WTC11 (cell line): ENCODE measurements around the gene ADAD2. TPM values are rescaled to one million over a fixed set of nuclear protein-coding genes. Genes with fewer than 3 reads are reported as not detected.

ENCODE experiments used
- ATAC-seq: fragments of 200-7000 bp; cut with Tn5 transposase; 2 replicates; pipeline ENCODE4 v1.10.0; 2021; ENCODE audit warnings: mild to moderate bottlenecking, moderate library complexity
- CTCF ChIA-PET: fragments of 300-600 bp; sonication (Branson Sonifier 250); formaldehyde crosslinking; loops from one replicate; lab custom pipeline; 2021; ENCODE audit warnings: antibody characterized with exemption; lab: Charles Lee
- POLR2A ChIA-PET: fragments of 350-600 bp; sonication (Branson Sonifier 250); formaldehyde crosslinking; loops from one replicate; lab custom pipeline; 2021; ENCODE audit warnings: antibody characterized with exemption; lab: Charles Lee
- DNase-seq: peaks from one replicate; pipeline ENCODE4 v3.0.0; 2021; ENCODE audit warnings: low spot score
- H3K27ac Mint-ChIP-seq: 2 replicates; pipeline ENCODE4 v1.8.0; 2021; ENCODE audit warnings: mixed read lengths
- H3K27me3 Mint-ChIP-seq: 2 replicates; pipeline ENCODE4 v1.8.0; 2021; ENCODE audit warnings: low read depth, mild to moderate bottlenecking, moderate library complexity, mixed read lengths
- H3K36me3 Mint-ChIP-seq: 2 replicates; pipeline ENCODE4 v1.8.0; 2021; ENCODE audit warnings: mixed read lengths
- H3K4me1 Mint-ChIP-seq: 2 replicates; pipeline ENCODE4 v1.8.0; 2022; ENCODE audit warnings: mixed read lengths
- H3K4me3 Mint-ChIP-seq: 2 replicates; pipeline ENCODE4 v1.8.0; 2021; ENCODE audit warnings: mild to moderate bottlenecking, moderate library complexity, mixed read lengths
- H3K9me3 Mint-ChIP-seq: 2 replicates; pipeline ENCODE4 v1.8.0; 2021; ENCODE audit warnings: mixed read lengths
- ATF2 ChIP-seq: sonication (generic); formaldehyde crosslinking; IDR thresholded peaks from 2 replicates; pipeline ENCODE4 v1.8.1; 2022; ENCODE audit warnings: low read depth, missing genetic modification reagents, borderline replicate concordance
- ATF3 ChIP-seq: sonication (generic); formaldehyde crosslinking; conservative IDR thresholded peaks from 2 replicates; pipeline ENCODE4 v1.8.1; 2022; ENCODE audit warnings: mild to moderate bottlenecking, missing genetic modification reagents
- ATF6 ChIP-seq: sonication (generic); formaldehyde crosslinking; IDR thresholded peaks from 2 replicates; pipeline ENCODE4 v1.8.1; 2023; ENCODE audit warnings: mild to moderate bottlenecking, missing genetic modification reagents
- CDX4 ChIP-seq: fragments of 250-450 bp; sonication (Bioruptor Pico); IDR thresholded peaks from 2 replicates; pipeline ENCODE4 v1.9.0; 2021; ENCODE audit warnings: moderate library complexity, mild to moderate bottlenecking, inconsistent platforms, borderline replicate concordance
- CREB1 ChIP-seq: sonication (generic); formaldehyde crosslinking; IDR thresholded peaks from 2 replicates; pipeline ENCODE4 v1.8.0; 2023; ENCODE audit warnings: mild to moderate bottlenecking, missing genetic modification reagents
- CTCF ChIP-seq: fragments of 200-600 bp; IDR thresholded peaks from 2 replicates; pipeline ENCODE4 v1.8.0; 2022; ENCODE audit warnings: antibody characterized with exemption
- ESRRA ChIP-seq: sonication (generic); formaldehyde crosslinking; IDR thresholded peaks from 2 replicates; pipeline ENCODE4 v1.8.1; 2022; ENCODE audit warnings: mild to moderate bottlenecking, missing genetic modification reagents, borderline replicate concordance
- GABPB1 ChIP-seq: sonication (generic); formaldehyde crosslinking; IDR thresholded peaks from 2 replicates; pipeline ENCODE4 v1.8.1; 2023; ENCODE audit warnings: mild to moderate bottlenecking, missing genetic modification reagents
- IRF2 ChIP-seq: sonication (generic); formaldehyde crosslinking; IDR thresholded peaks from 2 replicates; pipeline ENCODE4 v1.8.0; 2022; ENCODE audit warnings: low read depth, missing genetic modification reagents, borderline replicate concordance
- KAT7 ChIP-seq: sonication (generic); formaldehyde crosslinking; IDR thresholded peaks from 2 replicates; pipeline ENCODE4 v1.8.1; 2023; ENCODE audit warnings: missing genetic modification reagents, mild to moderate bottlenecking, borderline replicate concordance
- MAX ChIP-seq: sonication (generic); formaldehyde crosslinking; IDR thresholded peaks from 2 replicates; pipeline ENCODE4 v1.8.0; 2022; ENCODE audit warnings: mild to moderate bottlenecking, missing genetic modification reagents
- MXD4 ChIP-seq: fragments of 250-450 bp; sonication (Bioruptor Pico); IDR thresholded peaks from 2 replicates; pipeline ENCODE4 v1.8.0; 2021; ENCODE audit warnings: mild to moderate bottlenecking, moderate library complexity, borderline replicate concordance
- NFE2L1 ChIP-seq: sonication (generic); formaldehyde crosslinking; IDR thresholded peaks from 2 replicates; pipeline ENCODE4 v1.8.1; 2023; ENCODE audit warnings: missing genetic modification reagents
- NFYB ChIP-seq: sonication (generic); formaldehyde crosslinking; conservative IDR thresholded peaks from 2 replicates; pipeline ENCODE4 v1.8.0; 2022; ENCODE audit warnings: low read depth, missing genetic modification reagents
- NR3C1 ChIP-seq: sonication (generic); formaldehyde crosslinking; conservative IDR thresholded peaks from 2 replicates; pipeline ENCODE4 v1.8.1; 2023; ENCODE audit warnings: low read depth, mild to moderate bottlenecking, missing genetic modification reagents
- OVOL2 ChIP-seq: fragments of 250-450 bp; sonication (Bioruptor Pico); IDR thresholded peaks from 2 replicates; pipeline ENCODE4 v1.9.0; 2021; ENCODE audit warnings: mild to moderate bottlenecking, borderline replicate concordance
- PRDM15 ChIP-seq: sonication (generic); formaldehyde crosslinking; IDR thresholded peaks from 2 replicates; pipeline ENCODE4 v1.8.0; 2022; ENCODE audit warnings: missing genetic modification reagents
- PRRX2 ChIP-seq: fragments of 250-450 bp; sonication (Bioruptor Pico); IDR thresholded peaks from 2 replicates; pipeline ENCODE4 v1.8.0; 2021; ENCODE audit warnings: mild to moderate bottlenecking
- RELA ChIP-seq: sonication (generic); formaldehyde crosslinking; IDR thresholded peaks from 2 replicates; pipeline ENCODE4 v1.8.1; 2022; ENCODE audit warnings: missing genetic modification reagents, mild to moderate bottlenecking, borderline replicate concordance
- ZNF121 ChIP-seq: sonication (generic); formaldehyde crosslinking; IDR thresholded peaks from 2 replicates; pipeline ENCODE4 v1.8.0; 2023; ENCODE audit warnings: missing genetic modification reagents
- ZNF416 ChIP-seq: fragments of 250-450 bp; sonication (Bioruptor Pico); IDR thresholded peaks from 2 replicates; pipeline ENCODE4 v1.9.0; 2021; ENCODE audit warnings: mild to moderate bottlenecking, inconsistent platforms
- ZNF423 ChIP-seq: fragments of 250-450 bp; sonication (Bioruptor Pico); IDR thresholded peaks from 2 replicates; pipeline ENCODE4 v2.1.2; 2022; ENCODE audit warnings: mild to moderate bottlenecking, moderate library complexity
- total RNA-seq: library from RNA; stranded (reverse); gene quantifications from 3 replicates; pipeline ENCODE4 v1.2.3, GENCODE V29; 2021

Gene ADAD2
- total RNA-seq, 1 experiment from 2014 or later: 1.6 TPM

GRCh38 chr16:84228256-84228838, 37.4 kb downstream of the ADAD2 start:
- H3K4me3 Mint-ChIP-seq: no peak overlapping the region
- H3K9me3 Mint-ChIP-seq: no peaks in the 10 kb centered on the region
- peaks cover 12% of the 10 kb centered on the region for H3K4me1 Mint-ChIP-seq
- TF ChIP-seq NFE2L1 (CRISPR knock-in tag) (peak; percentile 80), KAT7 (CRISPR knock-in tag) (no peak), NFYB (no peak)
- CTCF ChIA-PET: interaction anchor here (0.6 to 2.1 kb wide), 8 partner anchors 15 to 144 kb away, joined by 3 to 16 read pairs (median 5); partner anchors contain the start of gene TAF1C
- ATAC-seq (peak; percentile 76), DNase-seq (peak; percentile 40)
- POLR2A ChIA-PET: no interaction called here
- H3K27me3 Mint-ChIP-seq: no peaks in the 10 kb centered on the region
- H3K27ac Mint-ChIP-seq: no peak overlapping the region
- H3K36me3 Mint-ChIP-seq: no peaks in the 10 kb centered on the region

- Mint-ChIP-seq H3K4me1 (peaks cover 12% of the 10 kb centered on the region), H3K27me3 (no peaks in the 10 kb centered on the region), H3K9me3 (no peaks in the 10 kb centered on the region), H3K4me3 (no peak overlapping the region), H3K27ac (no peak overlapping the region), H3K36me3 (no peaks in the 10 kb centered on the region)
- no peak for ATAC-seq
- CTCF ChIA-PET: interaction anchor here (1.6 to 2.1 kb wide), 2 partner anchors 42 to 84 kb away, joined by 5 to 16 read pairs; partner anchors contain the start of gene TAF1C
- TF ChIP-seq CTCF (no peak), RELA (CRISPR knock-in tag) (no peak), ATF6 (CRISPR knock-in tag) (no peak), ZNF121 (CRISPR knock-in tag) (no peak), OVOL2 (no peak), GABPB1 (no peak), ESRRA (no peak), PRRX2 (no peak), CREB1 (no peak), NFE2L1 (CRISPR knock-in tag) (no peak), ZNF423 (CRISPR knock-in tag) (no peak), ZNF416 (CRISPR knock-in tag) (no peak), CDX4 (CRISPR knock-in tag) (no peak), MAX (CRISPR knock-in tag) (no peak), IRF2 (CRISPR knock-in tag) (no peak), ATF2 (no peak), NR3C1 (no peak), PRDM15 (CRISPR knock-in tag) (no peak), ATF3 (no peak), MXD4 (CRISPR knock-in tag) (no peak)
- POLR2A ChIA-PET: no interaction called here
- no peak for DNase-seq
Observed at GRCh38 chr16:84229471-84229870, 38.5 kb downstream of the ADAD2 start.
